ENCODE data around the gene ZNF688. TPM values are rescaled to one million over a fixed set of nuclear protein-coding genes. Genes with fewer than 3 reads are reported as not detected.

The ZNF688 gene
- total RNA-seq, 1 donor from 2014 or later: 8.8 TPM

- DNase-seq (ENCODE audit: low spot score) (peak; percentile 64), ATAC-seq (peak; percentile 55)
Observed at GRCh38 chr16:30521873-30522641, 49.5 kb downstream of the ZNF688 start.

GRCh38 chr16:30521476-30521872 is 50.0 kb downstream of the ZNF688 start:
- DNase-seq (ENCODE audit: low spot score): no peak

More at GRCh38 chr16:30521476-30521872, 50.0 kb downstream of the ZNF688 start:
- no peak for ATAC-seq

Other genes with a start within 250 kb of the ZNF688 start
- gene CD2BP2, start 216.4 kb downstream of the ZNF688 start, total RNA-seq: 15.4 TPM
- 14.1 TPM for gene TBC1D10B, start 201.2 kb downstream of the ZNF688 start, total RNA-seq
- not detected for gene MYL11, start 196.9 kb downstream of the ZNF688 start, total RNA-seq
- 1.4 TPM for gene SEPTIN1, start 189.2 kb downstream of the ZNF688 start, total RNA-seq
- gene ZNF48, start 176.3 kb downstream of the ZNF688 start, total RNA-seq: 5.4 TPM
- gene ZNF771, start 164.1 kb downstream of the ZNF688 start, total RNA-seq: 13.5 TPM
- 11.1 TPM for gene DCTPP1, start 141.7 kb downstream of the ZNF688 start, total RNA-seq
- gene SEPHS2, start 125.8 kb downstream of the ZNF688 start, total RNA-seq: 199 TPM
- gene ITGAL, start 99.0 kb downstream of the ZNF688 start, total RNA-seq: 11.0 TPM
- 21.7 TPM for gene ZNF768, start 45.1 kb downstream of the ZNF688 start, total RNA-seq
- gene ZNF747, start 36.9 kb downstream of the ZNF688 start, total RNA-seq: 7.1 TPM
- gene ZNF764, start 13.3 kb downstream of the ZNF688 start, total RNA-seq: 6.3 TPM
- gene ZNF785, start 14.0 kb upstream of the ZNF688 start, total RNA-seq: 11.8 TPM
- 4.9 TPM for gene ZNF689, start 38.7 kb upstream of the ZNF688 start, total RNA-seq
- 24.2 TPM for gene PRR14, start 79.2 kb upstream of the ZNF688 start, total RNA-seq
- gene FBRS, start 86.7 kb upstream of the ZNF688 start, total RNA-seq: 22.7 TPM
- 27.7 TPM for gene SRCAP, start 127.5 kb upstream of the ZNF688 start, total RNA-seq
- 23.0 TPM for gene PHKG2, start 176.7 kb upstream of the ZNF688 start, total RNA-seq
- 0.40 TPM for gene CFAP119, start 190.3 kb upstream of the ZNF688 start, total RNA-seq
- 35.7 TPM for gene RNF40, start 190.6 kb upstream of the ZNF688 start, total RNA-seq
- 4.6 TPM for gene ZNF629, start 215.5 kb upstream of the ZNF688 start, total RNA-seq